IPS-NIHi11 (cell line): ENCODE results near the gene MCOLN2.
"Not testable (repeated sequence)": the region's sequence is repeated elsewhere in the genome, so short reads cannot be mapped to it uniquely, and the experiment has no call there.

Experiments used
- DNase-seq: peaks from one replicate; pipeline ENCODE4 v3.0.0; 2012; ENCODE audit warnings: mixed read lengths, low spot score

Gene MCOLN2

GRCh38 chr1:84996846-84997666 is at the start of gene MCOLN2:
TSS of gene MCOLN2 (minus strand) at chr1:84997113. CDS start at chr1:84996872, 241 bp downstream.
- peak; percentile 84 for DNase-seq

- DNase-seq: peak; percentile 11
These were observed 45.5 kb upstream of the MCOLN2 start for GRCh38 chr1:85042413-85042812.

GRCh38 chr1:85041793-85042192 is 44.9 kb upstream of the MCOLN2 start:
- no peak for DNase-seq

GRCh38 chr1:85033221-85033620 is 36.3 kb upstream of the MCOLN2 start:
- DNase-seq: no peak

- DNase-seq: no peak
These were observed 33.6 kb upstream of the MCOLN2 start for GRCh38 chr1:85030536-85030935.

- DNase-seq: no peak
These were observed 31.2 kb upstream of the MCOLN2 start for GRCh38 chr1:85028151-85028550.

GRCh38 chr1:85027242-85027983 is 30.5 kb upstream of the MCOLN2 start:
- no peak for DNase-seq

GRCh38 chr1:85025940-85026339 is 29.0 kb upstream of the MCOLN2 start:
- no peak for DNase-seq

GRCh38 chr1:85024736-85025135 is 27.8 kb upstream of the MCOLN2 start:
- no peak for DNase-seq

- DNase-seq: no peak
These were observed 25.8 kb upstream of the MCOLN2 start for GRCh38 chr1:85022700-85023099.

GRCh38 chr1:85019994-85020393 is 23.1 kb upstream of the MCOLN2 start:
- no peak for DNase-seq

GRCh38 chr1:85015826-85016225 is 18.9 kb upstream of the MCOLN2 start:
- no peak for DNase-seq

- DNase-seq: not testable (repeated sequence)
These were observed 8.7 kb upstream of the MCOLN2 start for GRCh38 chr1:85005641-85006040.

- no peak for DNase-seq
These were observed 4.8 kb upstream of the MCOLN2 start for GRCh38 chr1:85001742-85002141.

GRCh38 chr1:84998642-84999280 is 1.8 kb upstream of the MCOLN2 start:
- no peak for DNase-seq

GRCh38 chr1:84997667-84998600 is 1.0 kb upstream of the MCOLN2 start:
- peak; percentile 50 for DNase-seq

- DNase-seq: no peak
These were observed 1.2 kb downstream of the MCOLN2 start for GRCh38 chr1:84995484-84996334.

- no peak for DNase-seq
These were observed 5.6 kb downstream of the MCOLN2 start for GRCh38 chr1:84991097-84991920.

GRCh38 chr1:84988588-84988987 is 8.3 kb downstream of the MCOLN2 start:
- no peak for DNase-seq

GRCh38 chr1:84986561-84986960 is 10.4 kb downstream of the MCOLN2 start:
- not testable (repeated sequence) for DNase-seq
